Measurements from ENCODE around the gene MLLT6.

The MLLT6 gene

GRCh38 chr17:38704606-38705522 is at the start of gene MLLT6:
Gene MLLT6, plus strand, starts transcription at chr17:38705273. Its CDS starts 360 bp downstream, at chr17:38705633.
- H3K4me3 ChIP-seq (ENCODE audit: low read depth, low read length): peak within 1 kb of the TSS; percentile 67
- DNase-seq (ENCODE audit: low read depth): peak; percentile 77
- TF ChIP-seq CTCF (conservative IDR thresholded peaks at IDR 0.05; ENCODE audit: low read depth, low read length): no peak

DNA sequence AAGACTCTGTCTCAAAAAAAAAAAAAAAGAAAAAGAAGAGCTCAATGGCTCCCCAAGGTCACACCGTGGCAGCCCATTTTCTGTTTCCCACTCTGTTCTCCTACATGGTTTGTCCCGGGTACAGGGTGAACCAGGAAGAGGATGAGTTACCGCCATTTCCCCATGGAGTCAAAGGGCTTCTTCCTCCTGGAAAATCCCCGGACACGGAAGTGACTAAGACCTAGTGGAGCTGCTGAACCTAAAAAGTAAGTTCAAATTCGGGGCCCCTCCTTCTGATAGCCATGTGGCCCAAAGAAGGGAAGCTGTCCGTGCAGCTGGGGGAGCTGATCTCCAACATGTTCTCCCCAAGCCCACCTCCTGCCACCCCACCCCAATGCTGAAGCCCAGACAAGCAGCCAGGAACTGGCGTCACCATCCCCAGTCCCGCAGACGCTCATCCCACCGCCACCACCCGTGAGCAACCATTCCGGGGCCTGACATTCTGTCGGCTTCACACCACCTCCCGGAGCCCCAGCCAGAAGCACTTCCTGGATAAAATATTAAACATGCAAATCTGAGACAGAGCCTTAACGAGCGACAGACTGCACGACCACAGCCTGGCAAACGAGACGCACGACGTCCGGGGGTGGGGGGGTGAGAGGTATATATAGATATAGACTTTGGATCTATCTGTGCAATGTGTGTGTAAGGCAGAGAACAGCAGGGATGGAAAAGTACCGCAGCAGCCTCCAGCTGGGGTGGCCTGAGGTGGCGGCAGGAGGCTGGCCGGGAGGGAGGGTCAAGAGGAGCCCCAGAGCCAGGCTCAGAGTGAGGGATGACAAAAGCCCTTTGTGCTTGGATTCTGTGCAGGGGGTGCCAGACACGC is 47.9 kb upstream of the MLLT6 start:
- no peak overlapping the region for H3K4me3 ChIP-seq (ENCODE audit: low read depth, low read length)
- no peak for TF ChIP-seq CTCF (conservative IDR thresholded peaks at IDR 0.05; ENCODE audit: low read depth, low read length)
- no peak for DNase-seq (ENCODE audit: low read depth)

DNA sequence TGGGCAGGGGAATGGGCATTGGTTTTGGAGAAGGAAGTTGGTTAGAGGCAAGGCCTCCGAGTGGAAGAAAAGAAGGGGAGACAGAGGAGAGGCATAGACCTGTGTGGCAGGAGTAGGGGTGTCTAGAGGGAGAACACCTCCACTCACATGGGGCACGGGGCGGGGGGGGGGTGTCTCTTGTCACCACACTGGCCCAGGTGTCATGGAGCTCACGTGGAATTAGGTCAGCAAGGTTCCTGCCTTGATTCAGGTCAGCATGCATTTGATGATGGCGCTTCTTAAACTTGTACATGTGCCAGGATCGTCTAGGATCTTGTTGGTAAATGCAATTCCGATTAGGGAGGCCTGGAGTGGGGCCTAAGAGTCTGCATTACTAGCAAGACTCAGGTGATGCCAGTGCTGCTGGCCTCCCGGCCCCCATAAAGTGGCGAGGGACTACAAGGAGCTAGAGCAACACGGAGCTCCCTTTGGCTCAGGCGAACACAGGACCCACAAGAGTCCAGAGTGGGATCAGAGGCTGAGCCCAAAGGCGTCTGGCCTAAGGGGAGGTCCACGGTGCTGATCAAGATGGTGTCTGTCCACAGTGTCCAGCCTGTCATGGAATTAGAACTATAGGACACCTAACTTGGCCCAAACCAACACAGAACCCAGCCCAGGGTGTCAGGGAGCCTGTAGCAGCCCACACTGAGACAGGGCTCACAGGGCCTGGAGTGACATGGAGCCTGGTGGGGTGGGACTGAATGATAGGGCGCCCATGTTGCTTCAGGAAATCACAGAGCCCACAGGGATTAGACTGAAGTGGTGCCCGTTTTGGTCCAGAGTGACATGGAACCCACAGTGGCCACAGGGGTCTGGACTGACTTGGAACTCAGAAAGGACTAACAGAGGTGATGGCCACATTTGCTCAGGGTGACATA is 47.0 kb upstream of the MLLT6 start:
- DNase-seq (ENCODE audit: low read depth): no peak
- H3K4me3 ChIP-seq (ENCODE audit: low read depth, low read length): no peak overlapping the region
- no peak for TF ChIP-seq CTCF (conservative IDR thresholded peaks at IDR 0.05; ENCODE audit: low read depth, low read length)

DNA sequence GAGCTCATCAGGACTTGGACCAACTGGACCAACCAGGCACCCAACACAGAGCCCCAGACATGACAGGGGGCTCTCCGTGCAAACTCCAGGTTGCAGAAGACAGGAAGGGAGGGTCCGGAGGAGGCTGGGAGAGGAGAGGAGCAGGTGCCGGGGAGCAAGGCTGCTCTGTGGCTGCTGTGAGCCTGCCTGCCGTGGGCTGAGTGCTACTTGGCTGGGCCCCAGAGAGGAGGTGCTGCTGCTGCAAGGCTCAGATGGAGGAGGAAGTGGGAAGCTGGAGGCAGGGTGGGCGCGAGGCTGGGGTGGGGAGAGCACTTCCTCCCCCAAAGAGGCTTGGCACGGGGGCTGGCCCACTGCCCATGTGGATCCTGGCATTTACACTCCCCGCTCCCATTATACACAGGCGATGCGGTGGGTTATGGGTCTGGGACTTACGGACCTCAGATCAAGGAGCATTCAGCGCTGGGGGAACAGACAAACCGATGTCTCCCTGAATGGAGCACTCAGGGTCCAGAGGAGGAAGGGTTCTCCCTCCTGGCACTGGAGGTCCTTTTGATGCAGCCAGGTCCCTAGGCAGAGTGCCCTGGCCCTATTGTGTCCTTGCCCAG is 46.2 kb upstream of the MLLT6 start:
- no peak for DNase-seq (ENCODE audit: low read depth)
- no peak for TF ChIP-seq CTCF (conservative IDR thresholded peaks at IDR 0.05; ENCODE audit: low read depth, low read length)
- H3K4me3 ChIP-seq (ENCODE audit: low read depth, low read length): no peak overlapping the region

- no peak for DNase-seq (ENCODE audit: low read depth)
- no peak for TF ChIP-seq CTCF (conservative IDR thresholded peaks at IDR 0.05; ENCODE audit: low read depth, low read length)
- no peak overlapping the region for H3K4me3 ChIP-seq (ENCODE audit: low read depth, low read length)
Observed at GRCh38 chr17:38659415-38659814, 45.7 kb upstream of the MLLT6 start.

Data from choroid plexus epithelial cell (primary cell).